Colonic mucosa (tissue), 4 donors: ENCODE measurements around the gene HSP90AB1. TPM values are rescaled to one million over a fixed set of nuclear protein-coding genes. Genes with fewer than 3 reads are reported as not detected.

Source experiments
- DNase-seq: peaks from one replicate; pipeline ENCODE4 v3.0.0-alpha.2; 2020
- H3K27ac ChIP-seq: fragments of 200-600 bp; one replicate; pipeline ENCODE4 v1.8.0; 2021
- H3K27me3 ChIP-seq: fragments of 200-600 bp; one replicate; pipeline ENCODE4 v1.8.0; 2021
- H3K36me3 ChIP-seq: fragments of 200-600 bp; one replicate; pipeline ENCODE4 v1.8.0; 2021
- H3K4me1 ChIP-seq: fragments of 200-600 bp; one replicate; pipeline ENCODE4 v1.8.0; 2021; ENCODE audit warnings: mild to moderate bottlenecking
- H3K4me3 ChIP-seq: fragments of 200-600 bp; one replicate; pipeline ENCODE4 v1.8.0; 2021
- H3K9ac ChIP-seq, 2 donors: one replicate each; pipeline ENCODE4 v1.7.0; 2013; ENCODE audit warnings: control low read depth in 2 of 2, low read depth in 2 of 2, low read length in 2 of 2
- H3K9me3 ChIP-seq: fragments of 200-600 bp; one replicate; pipeline ENCODE4 v1.8.0; 2021
- CTCF ChIP-seq: fragments of 200-600 bp; IDR thresholded peaks from one replicate; pipeline ENCODE4 v1.8.0; 2022; ENCODE audit warnings: antibody characterized with exemption, mild to moderate bottlenecking
- intact Hi-C: fragments of 100-400 bp; cut with DNase I; formaldehyde crosslinking; loops from one replicate; pipeline ENCODE4 v1.14.1; 2022
- total RNA-seq, 2 donors: library from RNA; stranded (reverse); fragmentation: NEBNext Ultra II Directional in 1 of 2; extraction: Animal tissue kit (Norgen Biotek cat#: 25700) in 1 of 2; gene quantifications; one replicate each; pipeline ENCODE4 v1.2.1, GENCODE V29; 2021
- donor health status: healthy.
- donor health status: DM: no; HTN: no; CAD: no.
- donor health status: DM: no; HTN: no; CAD: no.

HSP90AB1 gene
- total RNA-seq, 2 donors from 2014 or later = 409 to 1,163 TPM

- Histone ChIP-seq H3K4me1 (peaks cover 11% of the 10 kb centered on the region), H3K4me3 (peak overlapping the region; percentile 40), H3K36me3 (no peaks in the 10 kb centered on the region), H3K27ac (no peak overlapping the region), H3K9ac (peak overlapping the region in 1 of 2 donors; percentile 24), H3K9me3 (no peaks in the 10 kb centered on the region), H3K27me3 (peaks cover 32% of the 10 kb centered on the region)
- intact Hi-C loops = no loop called here
- no peak for TF ChIP-seq CTCF
- peak; percentile 32 for DNase-seq
Observed at GRCh38 chr6:44297063-44298038, 50.5 kb downstream of the HSP90AB1 start.

- H3K36me3 ChIP-seq = no peaks in the 10 kb centered on the region
- no peak overlapping the region for H3K9ac ChIP-seq
- H3K27me3 ChIP-seq = peaks cover 32% of the 10 kb centered on the region
- peaks cover 11% of the 10 kb centered on the region for H3K4me1 ChIP-seq
- no peak overlapping the region for H3K27ac ChIP-seq
- H3K9me3 ChIP-seq = no peaks in the 10 kb centered on the region
- no peak for DNase-seq
- no peak for TF ChIP-seq CTCF
- no peak overlapping the region for H3K4me3 ChIP-seq
- intact Hi-C loops = no loop called here
Observed at GRCh38 chr6:44298055-44298803, 51.3 kb downstream of the HSP90AB1 start.

- intact Hi-C loops = no loop called here
- Histone ChIP-seq H3K9me3 (no peaks in the 10 kb centered on the region), H3K27ac (no peak overlapping the region), H3K4me3 (no peak overlapping the region), H3K9ac (no peak overlapping the region), H3K36me3 (no peaks in the 10 kb centered on the region), H3K27me3 (peaks cover 32% of the 10 kb centered on the region), H3K4me1 (peaks cover 11% of the 10 kb centered on the region)
- no peak for TF ChIP-seq CTCF
- DNase-seq = no peak
Observed at GRCh38 chr6:44298864-44299263, 52.0 kb downstream of the HSP90AB1 start.

GRCh38 chr6:44300292-44300823 lies 53.5 kb downstream of the HSP90AB1 start:
- H3K27me3 ChIP-seq = peaks cover 30% of the 10 kb centered on the region
- H3K27ac ChIP-seq = no peak overlapping the region
- intact Hi-C loops = no loop called here
- no peak for DNase-seq
- H3K9ac ChIP-seq = no peak overlapping the region
- no peak overlapping the region for H3K4me3 ChIP-seq
- peaks cover 11% of the 10 kb centered on the region for H3K4me1 ChIP-seq
- no peak for TF ChIP-seq CTCF
- H3K9me3 ChIP-seq = no peaks in the 10 kb centered on the region
- H3K36me3 ChIP-seq = no peaks in the 10 kb centered on the region

- DNase-seq = no peak
- Histone ChIP-seq H3K9me3 (no peaks in the 10 kb centered on the region), H3K27ac (no peak overlapping the region), H3K27me3 (peaks cover 22% of the 10 kb centered on the region), H3K4me3 (no peak overlapping the region), H3K36me3 (no peaks in the 10 kb centered on the region), H3K9ac (no peak overlapping the region), H3K4me1 (peaks cover 11% of the 10 kb centered on the region)
- intact Hi-C loops = no loop called here
- no peak for TF ChIP-seq CTCF
Observed at GRCh38 chr6:44301106-44301505, 54.2 kb downstream of the HSP90AB1 start.
